Activated CD8-positive, alpha-beta T cell treated with anti-CD3 and anti-CD28 coated beads for 36 hours (primary cell): ENCODE results near the gene TFDP1. TPM values are rescaled to one million over a fixed set of nuclear protein-coding genes. Genes with fewer than 3 reads are reported as not detected.

Source experiments
- ATAC-seq: fragments of 200-7000 bp; cut with Tn5 transposase; one replicate; pipeline ENCODE4 v1.10.0; 2021; ENCODE audit warnings: mild to moderate bottlenecking, moderate library complexity
- CTCF ChIA-PET: fragments of 350-600 bp; sonication (Branson Sonifier 250); formaldehyde crosslinking; loops from one replicate; lab custom pipeline; 2021; ENCODE audit warnings: antibody characterized with exemption; lab: Charles Lee
- POLR2A ChIA-PET: fragments of 350-600 bp; sonication (Branson Sonifier 250); formaldehyde crosslinking; loops from one replicate; lab custom pipeline; 2021; ENCODE audit warnings: antibody characterized with exemption; lab: Charles Lee
- DNase-seq: peaks from one replicate; pipeline ENCODE4 v3.0.0-alpha.2; 2020
- H3K27ac Mint-ChIP-seq: one replicate; pipeline ENCODE4 v1.8.0; 2021; ENCODE audit warnings: mild to moderate bottlenecking, mixed read lengths
- H3K27me3 Mint-ChIP-seq: one replicate; pipeline ENCODE4 v1.8.0; 2021; ENCODE audit warnings: mixed read lengths
- H3K36me3 Mint-ChIP-seq: one replicate; pipeline ENCODE4 v1.8.0; 2021; ENCODE audit warnings: low read depth, mixed read lengths
- H3K4me1 Mint-ChIP-seq: one replicate; pipeline ENCODE4 v1.8.0; 2021; ENCODE audit warnings: low read depth, mixed read lengths
- H3K4me3 Mint-ChIP-seq: one replicate; pipeline ENCODE4 v1.8.0; 2021; ENCODE audit warnings: mild to moderate bottlenecking, moderate library complexity, mixed read lengths
- H3K9me3 Mint-ChIP-seq: one replicate; pipeline ENCODE4 v1.8.0; 2021; ENCODE audit warnings: mixed read lengths
- intact Hi-C: fragments of 100-400 bp; cut with micrococcal nuclease; formaldehyde crosslinking; loops from one replicate; pipeline ENCODE4 v1.10.0; 2022
- total RNA-seq, 2 experiments: library from RNA; stranded (reverse); gene quantifications; one replicate each; pipeline ENCODE4 v1.2.3, GENCODE V29; 2021
- TF ChIP-seq, protein P1 (sequence below): fragments of 200-600 bp; IDR thresholded peaks from one replicate; pipeline ENCODE4 v1.8.0; 2022; ENCODE audit warnings: antibody characterized with exemption, mild to moderate bottlenecking

Gene TFDP1
- total RNA-seq, 2 experiments from 2014 or later = 174 to 184 TPM

DNA sequence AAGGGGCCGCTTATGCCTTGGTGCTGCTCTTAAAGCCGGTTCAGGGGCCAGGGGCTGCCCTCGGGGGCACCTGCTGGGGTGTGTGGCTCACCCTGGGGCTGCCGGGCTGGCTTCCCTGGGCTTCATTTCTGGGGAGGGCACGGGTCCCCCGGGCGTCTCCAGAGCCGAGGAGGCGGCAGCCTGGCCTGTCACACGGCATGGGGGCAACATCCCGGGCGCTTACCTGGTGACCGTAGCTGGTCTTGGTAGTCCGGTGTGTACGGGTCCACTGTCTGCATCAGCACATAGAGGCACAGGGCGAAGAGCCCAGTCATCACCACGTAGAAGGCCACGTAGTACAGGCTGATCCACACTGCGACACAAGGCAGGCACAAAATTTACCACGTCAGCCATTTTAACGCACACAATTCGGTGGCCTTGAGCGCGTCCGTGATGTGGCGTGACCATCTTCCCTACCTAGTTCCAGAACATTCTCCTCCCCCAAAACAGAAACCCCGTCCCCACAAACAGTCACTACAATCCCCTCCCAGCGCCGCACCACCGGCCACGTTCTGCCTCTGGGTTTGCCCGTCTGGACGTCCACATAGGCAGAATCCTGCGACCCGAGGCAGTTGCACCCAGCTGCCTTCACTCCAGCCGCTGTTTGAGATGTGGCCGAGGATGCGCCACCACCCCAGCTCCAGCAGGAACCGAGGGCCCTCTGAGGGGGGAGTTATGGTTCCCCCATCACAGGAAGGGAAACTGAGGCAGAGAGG is 70.2 kb downstream of the TFDP1 start:
- H3K36me3 Mint-ChIP-seq = no peaks in the 10 kb centered on the region
- intact Hi-C loops = no loop called here
- TF ChIP-seq, protein P1, sequence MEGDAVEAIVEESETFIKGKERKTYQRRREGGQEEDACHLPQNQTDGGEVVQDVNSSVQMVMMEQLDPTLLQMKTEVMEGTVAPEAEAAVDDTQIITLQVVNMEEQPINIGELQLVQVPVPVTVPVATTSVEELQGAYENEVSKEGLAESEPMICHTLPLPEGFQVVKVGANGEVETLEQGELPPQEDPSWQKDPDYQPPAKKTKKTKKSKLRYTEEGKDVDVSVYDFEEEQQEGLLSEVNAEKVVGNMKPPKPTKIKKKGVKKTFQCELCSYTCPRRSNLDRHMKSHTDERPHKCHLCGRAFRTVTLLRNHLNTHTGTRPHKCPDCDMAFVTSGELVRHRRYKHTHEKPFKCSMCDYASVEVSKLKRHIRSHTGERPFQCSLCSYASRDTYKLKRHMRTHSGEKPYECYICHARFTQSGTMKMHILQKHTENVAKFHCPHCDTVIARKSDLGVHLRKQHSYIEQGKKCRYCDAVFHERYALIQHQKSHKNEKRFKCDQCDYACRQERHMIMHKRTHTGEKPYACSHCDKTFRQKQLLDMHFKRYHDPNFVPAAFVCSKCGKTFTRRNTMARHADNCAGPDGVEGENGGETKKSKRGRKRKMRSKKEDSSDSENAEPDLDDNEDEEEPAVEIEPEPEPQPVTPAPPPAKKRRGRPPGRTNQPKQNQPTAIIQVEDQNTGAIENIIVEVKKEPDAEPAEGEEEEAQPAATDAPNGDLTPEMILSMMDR = no peak
- no peak for ATAC-seq
- H3K27me3 Mint-ChIP-seq = no peaks in the 10 kb centered on the region
- H3K4me1 Mint-ChIP-seq = peaks cover 14% of the 10 kb centered on the region
- POLR2A ChIA-PET = no interaction called here
- H3K4me3 Mint-ChIP-seq = no peak overlapping the region
- H3K9me3 Mint-ChIP-seq = no peaks in the 10 kb centered on the region
- CTCF ChIA-PET = no interaction called here
- DNase-seq = no peak
- no peak overlapping the region for H3K27ac Mint-ChIP-seq

DNA sequence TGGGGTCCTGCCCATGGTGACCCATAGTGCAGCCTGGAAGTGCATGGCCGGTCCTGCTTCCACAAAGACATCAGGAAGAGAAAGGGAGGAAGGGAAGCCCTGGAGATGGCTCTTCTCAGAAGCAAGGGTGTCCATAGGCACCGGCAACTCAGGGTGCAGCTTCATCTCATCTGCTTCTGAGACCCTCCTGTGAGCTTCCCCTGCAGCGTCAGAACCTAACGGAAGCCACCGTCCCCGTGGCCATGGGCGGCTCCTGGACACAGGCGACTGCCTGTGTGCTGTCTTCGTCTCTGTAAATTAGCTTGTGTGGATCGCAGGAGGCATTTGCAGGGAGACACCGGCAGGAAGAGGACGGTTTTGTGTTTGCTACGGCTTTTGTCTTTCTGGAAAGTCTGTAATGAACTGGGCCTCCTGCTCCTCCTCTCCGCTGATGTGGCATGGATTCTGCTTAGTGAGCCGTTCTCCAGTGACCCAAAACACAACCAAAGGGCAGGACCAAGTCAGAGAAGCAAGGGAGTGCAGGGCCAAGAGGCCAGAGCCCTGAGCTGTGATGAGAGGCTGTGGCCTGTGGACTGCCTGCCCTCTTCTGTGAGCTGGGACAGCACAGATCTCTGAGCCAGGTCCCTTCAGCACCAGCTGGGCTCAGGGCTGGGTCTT is 70.9 kb downstream of the TFDP1 start:
- ChIA-PET CTCF (no interaction called here), POLR2A (no interaction called here)
- H3K4me1 Mint-ChIP-seq = peaks cover 14% of the 10 kb centered on the region
- DNase-seq (no peak), ATAC-seq (no peak)
- intact Hi-C loops = no loop called here
- H3K9me3 Mint-ChIP-seq = no peaks in the 10 kb centered on the region
- TF ChIP-seq, protein P1 = no peak
- H3K27ac Mint-ChIP-seq = no peak overlapping the region
- no peaks in the 10 kb centered on the region for H3K36me3 Mint-ChIP-seq
- H3K4me3 Mint-ChIP-seq = no peak overlapping the region
- H3K27me3 Mint-ChIP-seq = no peaks in the 10 kb centered on the region

DNA sequence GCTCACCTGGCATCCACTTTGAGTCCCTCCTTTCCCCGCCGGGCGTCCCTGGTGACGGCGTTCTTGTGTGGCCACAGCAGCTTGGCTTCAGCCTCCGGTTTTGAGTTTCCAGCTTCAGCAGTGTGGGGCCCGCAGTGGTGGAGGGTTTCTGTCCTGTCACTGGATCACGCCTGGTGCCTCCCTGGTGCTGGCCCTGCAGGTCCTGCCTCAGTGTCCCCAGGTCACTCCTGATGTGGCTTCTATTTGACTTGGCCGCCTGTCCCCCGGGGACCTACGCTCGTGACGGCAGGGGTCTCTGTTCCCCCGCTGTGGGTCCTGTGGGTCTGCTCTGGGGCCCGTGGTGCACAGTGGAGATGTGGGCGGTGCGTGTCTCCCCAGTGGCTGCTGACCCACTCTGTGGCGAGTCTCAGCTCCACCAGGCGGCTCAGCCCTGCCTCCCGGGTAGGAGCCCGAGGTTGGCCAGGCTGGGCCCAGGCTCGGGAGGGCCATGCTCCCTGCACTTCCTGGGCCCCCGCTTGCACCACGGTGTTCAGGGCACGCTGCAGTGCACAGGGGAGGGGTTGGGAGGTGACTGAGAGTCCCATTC is 71.5 kb downstream of the TFDP1 start:
- H3K4me1 Mint-ChIP-seq = peaks cover 14% of the 10 kb centered on the region
- peaks cover 5% of the 10 kb centered on the region for H3K9me3 Mint-ChIP-seq
- ChIA-PET POLR2A (no interaction called here), CTCF (no interaction called here)
- H3K27ac Mint-ChIP-seq = no peak overlapping the region
- intact Hi-C loops = no loop called here
- no peaks in the 10 kb centered on the region for H3K36me3 Mint-ChIP-seq
- ATAC-seq (no peak), DNase-seq (no peak)
- no peaks in the 10 kb centered on the region for H3K27me3 Mint-ChIP-seq
- TF ChIP-seq, protein P1 = no peak
- no peak overlapping the region for H3K4me3 Mint-ChIP-seq

DNA sequence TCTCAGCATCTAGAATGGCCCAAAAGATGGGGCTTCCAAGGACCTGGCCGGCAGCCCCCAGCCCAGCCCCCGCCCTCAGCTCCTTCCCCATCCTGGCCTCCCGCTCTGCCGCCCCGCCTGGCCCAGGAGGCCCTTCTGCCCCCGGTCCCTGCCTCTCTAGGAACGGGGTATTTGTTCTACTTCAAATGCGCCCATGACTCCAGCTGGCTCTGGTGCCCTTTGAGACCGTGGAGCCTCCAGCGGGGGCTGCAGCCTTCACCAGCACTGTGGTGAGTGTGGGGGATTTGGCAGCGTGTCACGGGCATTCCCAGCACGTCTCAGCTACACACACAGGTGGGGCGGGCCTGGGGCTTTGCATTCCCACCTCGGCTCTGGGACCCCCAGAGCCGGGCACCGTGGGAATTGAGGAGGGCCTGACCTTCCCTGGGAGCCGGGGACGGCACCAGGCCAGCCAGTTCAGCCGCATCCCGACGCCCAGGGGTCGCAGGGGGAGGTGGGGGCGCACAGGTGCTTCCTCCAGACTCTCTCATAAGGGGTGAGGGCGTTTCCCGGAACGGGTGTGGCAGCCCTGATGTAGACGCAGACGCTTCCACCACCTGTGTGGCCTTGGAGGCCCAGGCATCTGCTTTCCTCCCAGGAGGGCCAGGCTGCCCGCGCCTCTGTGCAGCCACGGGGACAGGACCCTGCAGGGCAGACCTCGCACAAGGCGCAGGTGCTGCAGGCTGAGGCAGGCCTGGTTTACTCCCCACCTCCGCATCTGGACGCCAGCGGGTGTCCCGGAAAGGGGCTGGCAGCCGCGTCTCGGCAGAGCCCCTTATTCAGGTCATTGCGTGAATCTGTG is 72.5 kb downstream of the TFDP1 start:
- no peak overlapping the region for H3K4me3 Mint-ChIP-seq
- POLR2A ChIA-PET = no interaction called here

More for the DNA sequence above, 72.5 kb downstream of the TFDP1 start:
- H3K27ac Mint-ChIP-seq = no peak overlapping the region
- DNase-seq (no peak), ATAC-seq (no peak)
- TF ChIP-seq, protein P1 = no peak
- no peaks in the 10 kb centered on the region for H3K27me3 Mint-ChIP-seq
- intact Hi-C loops = no loop called here
- peaks cover 13% of the 10 kb centered on the region for H3K9me3 Mint-ChIP-seq
- no peaks in the 10 kb centered on the region for H3K36me3 Mint-ChIP-seq
- CTCF ChIA-PET = no interaction called here
- H3K4me1 Mint-ChIP-seq = peaks cover 14% of the 10 kb centered on the region
